Mesothelial cell of epicardium (in vitro differentiated cells): ENCODE data around the gene HBB. TPM values are rescaled to one million over a fixed set of nuclear protein-coding genes. Genes with fewer than 3 reads are reported as not detected.

Experiments
- DNase-seq, 2 experiments: peaks; one replicate each; pipeline ENCODE4 v3.0.0; 2021; ENCODE audit warnings: low spot score in 2 of 2; ENCODE audit not compliant: unreplicated experiment in 2 of 2
- H3K27ac Mint-ChIP-seq: 2 replicates; pipeline ENCODE4 v1.8.0; 2021; ENCODE audit warnings: mixed read lengths
- H3K27me3 Mint-ChIP-seq: 2 replicates; pipeline ENCODE4 v1.8.0; 2021; ENCODE audit warnings: low read depth, mixed read lengths
- H3K36me3 Mint-ChIP-seq: 2 replicates; pipeline ENCODE4 v1.8.0; 2021; ENCODE audit warnings: mixed read lengths
- H3K4me1 Mint-ChIP-seq: 2 replicates; pipeline ENCODE4 v1.8.0; 2021; ENCODE audit warnings: mixed read lengths
- H3K4me3 Mint-ChIP-seq: 2 replicates; pipeline ENCODE4 v1.8.0; 2021; ENCODE audit warnings: mild to moderate bottlenecking, moderate library complexity, mixed read lengths
- H3K9me3 Mint-ChIP-seq: 2 replicates; pipeline ENCODE4 v1.8.0; 2021; ENCODE audit warnings: mixed read lengths
- total RNA-seq: library from RNA; stranded (reverse); gene quantifications from 3 replicates; pipeline ENCODE4 v1.2.1, GENCODE V29; 2021
- TF ChIP-seq, protein P1 (sequence below): fragments of 200-600 bp; sonication (generic); IDR thresholded peaks from one replicate; pipeline ENCODE4 v1.5.0; 2021; ENCODE audit warnings: antibody characterized with exemption; ENCODE audit not compliant: unreplicated experiment

HBB gene
- total RNA-seq, 1 donor from 2014 or later, result not detected

GRCh38 chr11:5210376-5210885, 16.4 kb downstream of the HBB start:
- H3K4me1 Mint-ChIP-seq, result no peaks in the 10 kb centered on the region
- H3K27me3 Mint-ChIP-seq, result no peaks in the 10 kb centered on the region
- no peak overlapping the region for H3K4me3 Mint-ChIP-seq
- no peak for DNase-seq
- H3K36me3 Mint-ChIP-seq, result no peaks in the 10 kb centered on the region
- H3K9me3 Mint-ChIP-seq, result peaks cover 14% of the 10 kb centered on the region
- TF ChIP-seq, protein P1, sequence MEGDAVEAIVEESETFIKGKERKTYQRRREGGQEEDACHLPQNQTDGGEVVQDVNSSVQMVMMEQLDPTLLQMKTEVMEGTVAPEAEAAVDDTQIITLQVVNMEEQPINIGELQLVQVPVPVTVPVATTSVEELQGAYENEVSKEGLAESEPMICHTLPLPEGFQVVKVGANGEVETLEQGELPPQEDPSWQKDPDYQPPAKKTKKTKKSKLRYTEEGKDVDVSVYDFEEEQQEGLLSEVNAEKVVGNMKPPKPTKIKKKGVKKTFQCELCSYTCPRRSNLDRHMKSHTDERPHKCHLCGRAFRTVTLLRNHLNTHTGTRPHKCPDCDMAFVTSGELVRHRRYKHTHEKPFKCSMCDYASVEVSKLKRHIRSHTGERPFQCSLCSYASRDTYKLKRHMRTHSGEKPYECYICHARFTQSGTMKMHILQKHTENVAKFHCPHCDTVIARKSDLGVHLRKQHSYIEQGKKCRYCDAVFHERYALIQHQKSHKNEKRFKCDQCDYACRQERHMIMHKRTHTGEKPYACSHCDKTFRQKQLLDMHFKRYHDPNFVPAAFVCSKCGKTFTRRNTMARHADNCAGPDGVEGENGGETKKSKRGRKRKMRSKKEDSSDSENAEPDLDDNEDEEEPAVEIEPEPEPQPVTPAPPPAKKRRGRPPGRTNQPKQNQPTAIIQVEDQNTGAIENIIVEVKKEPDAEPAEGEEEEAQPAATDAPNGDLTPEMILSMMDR, result no peak
- no peak overlapping the region for H3K27ac Mint-ChIP-seq

- no peaks in the 10 kb centered on the region for H3K36me3 Mint-ChIP-seq
- H3K4me1 Mint-ChIP-seq, result no peaks in the 10 kb centered on the region
- H3K4me3 Mint-ChIP-seq, result no peak overlapping the region
- no peak overlapping the region for H3K27ac Mint-ChIP-seq
- H3K27me3 Mint-ChIP-seq, result peaks cover 7% of the 10 kb centered on the region
- TF ChIP-seq, protein P1, result no peak
- DNase-seq, result no peak
- H3K9me3 Mint-ChIP-seq, result no peaks in the 10 kb centered on the region
Observed at GRCh38 chr11:5204787-5205186, 22.1 kb downstream of the HBB start.

GRCh38 chr11:5203366-5203765, 23.5 kb downstream of the HBB start:
- DNase-seq, result no peak
- H3K27me3 Mint-ChIP-seq, result peaks cover 7% of the 10 kb centered on the region
- H3K4me3 Mint-ChIP-seq, result no peak overlapping the region
- no peaks in the 10 kb centered on the region for H3K9me3 Mint-ChIP-seq
- H3K36me3 Mint-ChIP-seq, result no peaks in the 10 kb centered on the region
- TF ChIP-seq, protein P1, result no peak
- H3K27ac Mint-ChIP-seq, result no peak overlapping the region
- H3K4me1 Mint-ChIP-seq, result no peaks in the 10 kb centered on the region

DNA sequence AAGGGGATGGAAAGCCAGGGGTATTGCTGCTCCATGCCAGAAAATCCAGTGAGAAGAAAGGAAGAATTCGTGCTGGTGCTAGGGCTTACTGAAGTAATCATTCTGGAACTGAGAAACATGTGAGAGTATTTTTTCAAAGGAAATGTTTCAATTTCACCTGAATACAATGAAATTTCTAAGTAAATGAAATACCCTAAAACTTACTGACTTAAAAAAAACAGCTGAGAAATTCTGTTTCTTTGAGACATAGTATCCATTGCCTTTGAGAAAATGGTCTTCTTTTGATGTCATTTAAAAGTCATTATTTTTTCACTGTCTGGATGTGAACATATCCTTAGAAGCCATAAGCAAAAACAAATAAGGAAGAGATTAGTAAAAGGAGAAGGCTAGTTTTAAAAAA, 26.3 kb downstream of the HBB start, which contains the start of gene OR51V1:
Gene OR51V1, minus strand, starts transcription at position 101 of the 400 bp plus-strand sequence. Its CDS starts 0 bp downstream, at position 101.
- no peak within 1 kb of the TSS for H3K4me3 Mint-ChIP-seq

GRCh38 chr11:5198285-5198684, 28.6 kb downstream of the HBB start:
- H3K9me3 Mint-ChIP-seq, result no peaks in the 10 kb centered on the region
- H3K27me3 Mint-ChIP-seq, result peaks cover 7% of the 10 kb centered on the region
- H3K4me3 Mint-ChIP-seq, result no peak overlapping the region
- no peak overlapping the region for H3K27ac Mint-ChIP-seq
- TF ChIP-seq, protein P1, result no peak
- H3K36me3 Mint-ChIP-seq, result no peaks in the 10 kb centered on the region
- no peak for DNase-seq
- H3K4me1 Mint-ChIP-seq, result peaks cover 5% of the 10 kb centered on the region

More for the DNA sequence above, 26.3 kb downstream of the HBB start, which contains the start of gene OR51V1:
- H3K27me3 Mint-ChIP-seq, result peaks cover 7% of the 10 kb centered on the region
- no peak within 1 kb of the TSS for H3K27ac Mint-ChIP-seq
- DNase-seq, result no peak
- no peaks in the 10 kb centered on the region for H3K9me3 Mint-ChIP-seq
- TF ChIP-seq, protein P1, result no peak
- H3K36me3 Mint-ChIP-seq, result no peaks in the 10 kb centered on the region
- H3K4me1 Mint-ChIP-seq, result peaks cover 5% of the 10 kb centered on the region
